ENCODE data around the gene ESAM. TPM values are rescaled to one million over a fixed set of nuclear protein-coding genes. Genes with fewer than 3 reads are reported as not detected.

ESAM gene
- polyA plus RNA-seq, 10 donors, result 43.1 to 71.2 (median 51.7) TPM

- no peak for DNase-seq
Observed at GRCh38 chr11:124754309-124754708, 7.8 kb downstream of the ESAM start.

GRCh38 chr11:124753624-124754023, 8.5 kb downstream of the ESAM start:
- DNase-seq, result no peak

GRCh38 chr11:124753205-124753604, 8.9 kb downstream of the ESAM start:
- no peak for DNase-seq

GRCh38 chr11:124752471-124753102, 9.5 kb downstream of the ESAM start:
- DNase-seq, result no peak

- DNase-seq, result no peak
Observed at GRCh38 chr11:124751741-124752470, 10.2 kb downstream of the ESAM start, which contains the start of gene VSIG2. VSIG2 (minus strand) TSS chr11:124752255; CDS start chr11:124752137, 118 bp downstream.

GRCh38 chr11:124751391-124751740, 10.7 kb downstream of the ESAM start:
- DNase-seq, result no peak

GRCh38 chr11:124749912-124750311, 12.2 kb downstream of the ESAM start:
- no peak for DNase-seq

GRCh38 chr11:124748481-124749343, 13.4 kb downstream of the ESAM start:
- no peak for DNase-seq

GRCh38 chr11:124748100-124748418, 14.0 kb downstream of the ESAM start:
- DNase-seq, result no peak

- no peak for DNase-seq
Observed at GRCh38 chr11:124747406-124748099, 14.5 kb downstream of the ESAM start.

GRCh38 chr11:124746621-124747243, 15.4 kb downstream of the ESAM start:
- DNase-seq, result peak in 1 of 3 donors; percentile 46

- peak in 1 of 3 donors; percentile 16 for DNase-seq
Observed at GRCh38 chr11:124745835-124746620, 16.1 kb downstream of the ESAM start.

- no peak for DNase-seq
Observed at GRCh38 chr11:124745270-124745834, 16.7 kb downstream of the ESAM start.

- DNase-seq, result no peak
Observed at GRCh38 chr11:124743050-124743449, 19.0 kb downstream of the ESAM start.

- no peak for DNase-seq
Observed at GRCh38 chr11:124742555-124742954, 19.5 kb downstream of the ESAM start.

GRCh38 chr11:124740277-124740882, 21.7 kb downstream of the ESAM start:
- DNase-seq, result no peak

GRCh38 chr11:124739479-124740276, 22.4 kb downstream of the ESAM start, which contains the start of gene NRGN:
NRGN (plus strand) TSS chr11:124739942; CDS start chr11:124740085, 143 bp downstream.
- peak; percentile 87 to 97 (median 93) for DNase-seq

GRCh38 chr11:124738713-124739478, 23.2 kb downstream of the ESAM start:
- DNase-seq, result no peak

All from muscle of back (tissue), 11 donors.